GM10266 (cell line): ENCODE measurements around the gene IFT122.

Source experiments
- DNase-seq: peaks from one replicate; pipeline ENCODE4 v3.0.0; 2012; ENCODE audit errors: extremely low spot score
- TF ChIP-seq, protein P1 (sequence below): IDR thresholded peaks from 2 replicates; pipeline ENCODE4 v1.5.1; 2012; ENCODE audit warnings: mild to moderate bottlenecking, low read depth; ENCODE audit not compliant: control insufficient read depth, insufficient read depth; ENCODE audit errors: missing control alignments

IFT122 gene

DNA sequence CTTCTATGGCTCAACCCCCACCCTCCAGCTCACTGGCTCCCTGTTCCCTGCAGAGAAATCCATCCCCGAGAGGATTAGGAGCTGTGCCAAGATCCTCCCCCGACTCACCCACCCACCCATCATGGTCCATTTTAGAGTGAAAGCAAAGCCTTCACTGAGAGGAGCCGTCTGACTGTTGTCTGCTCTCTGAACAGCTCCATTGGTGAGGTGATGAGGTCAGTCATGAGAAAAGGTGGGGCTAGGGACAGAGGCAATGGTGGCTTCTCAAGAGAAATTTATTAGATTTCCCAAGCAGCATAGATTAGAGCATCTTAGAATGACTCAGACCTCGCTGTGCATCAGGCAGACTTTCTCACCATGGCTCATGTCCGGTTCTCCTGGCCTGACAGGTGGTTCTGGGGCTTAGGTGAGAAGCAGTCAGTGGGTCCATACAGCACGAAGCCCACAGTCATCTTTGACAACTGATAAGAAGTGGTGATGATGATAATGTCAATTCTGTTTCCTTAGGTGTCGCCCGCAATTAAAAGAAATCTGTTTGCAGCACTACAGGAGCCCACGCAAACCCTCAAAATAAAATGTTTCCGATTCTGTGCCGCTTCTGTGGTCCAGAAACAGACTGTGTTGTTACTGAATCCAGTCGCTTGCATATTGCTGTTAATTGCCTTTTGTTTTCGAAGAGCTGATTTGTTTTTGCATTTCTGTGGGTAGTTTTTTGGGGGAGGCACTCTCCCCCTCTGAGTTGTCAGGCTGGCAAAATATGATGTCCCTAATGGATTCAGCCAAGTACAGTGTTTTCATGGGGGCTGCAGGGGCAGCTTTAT, 63.7 kb downstream of the IFT122 start:
- TF ChIP-seq, protein P1, sequence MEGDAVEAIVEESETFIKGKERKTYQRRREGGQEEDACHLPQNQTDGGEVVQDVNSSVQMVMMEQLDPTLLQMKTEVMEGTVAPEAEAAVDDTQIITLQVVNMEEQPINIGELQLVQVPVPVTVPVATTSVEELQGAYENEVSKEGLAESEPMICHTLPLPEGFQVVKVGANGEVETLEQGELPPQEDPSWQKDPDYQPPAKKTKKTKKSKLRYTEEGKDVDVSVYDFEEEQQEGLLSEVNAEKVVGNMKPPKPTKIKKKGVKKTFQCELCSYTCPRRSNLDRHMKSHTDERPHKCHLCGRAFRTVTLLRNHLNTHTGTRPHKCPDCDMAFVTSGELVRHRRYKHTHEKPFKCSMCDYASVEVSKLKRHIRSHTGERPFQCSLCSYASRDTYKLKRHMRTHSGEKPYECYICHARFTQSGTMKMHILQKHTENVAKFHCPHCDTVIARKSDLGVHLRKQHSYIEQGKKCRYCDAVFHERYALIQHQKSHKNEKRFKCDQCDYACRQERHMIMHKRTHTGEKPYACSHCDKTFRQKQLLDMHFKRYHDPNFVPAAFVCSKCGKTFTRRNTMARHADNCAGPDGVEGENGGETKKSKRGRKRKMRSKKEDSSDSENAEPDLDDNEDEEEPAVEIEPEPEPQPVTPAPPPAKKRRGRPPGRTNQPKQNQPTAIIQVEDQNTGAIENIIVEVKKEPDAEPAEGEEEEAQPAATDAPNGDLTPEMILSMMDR, result no peak
- DNase-seq, result no peak

DNA sequence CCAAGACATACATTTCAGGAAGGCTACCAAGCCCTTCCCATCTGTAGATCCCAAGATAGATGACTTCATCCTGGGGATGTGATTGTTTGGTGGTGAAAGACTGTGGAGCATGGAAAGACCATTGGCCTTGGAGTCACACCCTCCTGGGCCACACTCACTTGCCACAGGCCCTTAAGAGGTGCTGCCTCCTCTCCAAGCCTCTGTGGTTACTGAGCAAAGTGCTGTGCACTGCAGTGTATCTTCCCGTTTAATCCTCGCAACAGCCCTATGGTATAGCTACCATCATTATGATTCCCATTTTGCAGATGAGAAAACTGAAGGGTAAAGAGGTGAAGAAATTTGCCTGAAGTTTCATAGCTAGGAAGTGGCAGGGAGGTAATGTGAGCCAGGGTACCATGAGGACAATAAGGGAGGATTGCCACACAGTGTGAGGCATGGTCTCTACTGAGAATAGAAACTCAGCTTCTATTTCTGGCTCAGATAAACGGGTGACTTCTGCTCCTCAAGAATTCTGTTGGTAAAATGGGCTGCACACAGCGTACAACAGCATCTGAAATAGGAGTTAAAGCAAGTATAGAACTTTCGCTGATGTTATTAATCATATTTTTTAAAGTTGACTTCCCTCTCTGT, 64.6 kb downstream of the IFT122 start:
- no peak for DNase-seq
- TF ChIP-seq, protein P1, result no peak

DNA sequence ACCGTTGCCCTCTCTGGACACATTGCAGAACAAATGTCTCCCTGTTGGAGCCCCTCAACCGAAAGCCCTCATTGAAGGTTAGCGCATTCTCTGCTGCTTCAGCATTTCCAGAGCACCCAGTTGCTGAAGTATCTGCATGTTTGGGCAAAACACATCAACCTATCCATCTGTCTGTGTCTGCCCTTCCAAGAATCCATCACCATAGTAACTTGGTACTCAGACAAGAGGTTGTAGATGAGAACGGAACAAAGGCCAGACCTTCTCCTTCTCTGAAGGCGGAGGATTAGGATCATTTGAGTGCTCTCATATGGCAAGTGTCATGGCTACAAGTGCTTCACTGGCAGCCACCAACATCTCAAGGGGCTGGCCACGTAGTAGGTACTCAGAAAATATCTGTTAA, 65.3 kb downstream of the IFT122 start:
- no peak for DNase-seq
- TF ChIP-seq, protein P1, result no peak

DNA sequence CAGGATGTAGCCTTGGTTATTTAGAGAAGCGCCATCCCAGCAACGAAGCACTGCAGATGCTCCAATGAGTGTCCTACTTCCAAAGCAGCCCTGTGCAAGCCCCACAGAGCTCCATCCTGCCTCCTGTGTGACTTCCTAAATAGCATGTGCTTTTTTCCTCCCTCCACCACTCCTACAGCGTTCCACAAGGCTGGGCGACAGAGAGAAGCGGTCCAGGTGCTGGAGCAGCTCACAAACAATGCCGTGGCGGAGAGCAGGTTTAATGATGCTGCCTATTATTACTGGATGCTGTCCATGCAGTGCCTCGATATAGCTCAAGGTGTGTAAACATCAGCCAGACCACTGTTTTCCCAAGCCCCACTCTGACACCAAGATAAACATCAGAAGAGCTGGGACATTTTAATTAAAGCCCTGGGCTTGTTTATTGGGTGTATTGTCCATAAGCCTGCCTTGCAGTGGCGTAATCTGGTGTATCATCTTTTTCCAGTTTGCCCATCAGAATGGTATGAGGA, 66.3 kb downstream of the IFT122 start:
- TF ChIP-seq, protein P1, result no peak
- DNase-seq, result no peak

DNA sequence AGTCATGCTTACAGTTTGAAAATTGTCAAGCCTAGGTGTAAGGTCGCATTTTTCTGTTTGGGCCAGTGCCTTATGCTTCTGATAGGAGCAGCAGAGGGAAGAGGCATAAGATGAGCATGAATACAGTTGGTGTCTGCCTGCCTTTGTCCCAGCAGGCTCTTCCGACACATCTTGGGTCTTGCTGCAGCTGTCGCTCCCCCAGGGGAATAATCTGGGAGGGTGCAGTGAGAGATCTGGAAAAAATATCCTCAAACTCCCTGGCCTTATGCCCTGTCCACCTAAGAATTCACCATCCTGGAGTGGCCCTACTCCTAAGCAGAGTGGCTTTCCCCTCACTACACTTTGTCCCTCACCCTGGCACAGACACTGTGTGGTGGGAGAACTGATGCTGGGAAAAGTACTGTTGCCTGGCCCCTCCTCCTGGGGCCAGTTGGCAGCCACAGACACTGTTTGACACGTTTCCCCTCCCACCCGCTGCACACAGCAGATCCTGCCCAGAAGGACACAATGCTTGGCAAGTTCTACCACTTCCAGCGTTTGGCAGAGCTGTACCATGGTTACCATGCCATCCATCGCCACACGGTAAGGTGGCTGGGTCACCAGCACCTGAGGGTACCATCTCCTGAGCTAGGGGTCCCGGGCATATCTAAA, 67.3 kb downstream of the IFT122 start:
- TF ChIP-seq, protein P1, result no peak
- DNase-seq, result no peak

DNA sequence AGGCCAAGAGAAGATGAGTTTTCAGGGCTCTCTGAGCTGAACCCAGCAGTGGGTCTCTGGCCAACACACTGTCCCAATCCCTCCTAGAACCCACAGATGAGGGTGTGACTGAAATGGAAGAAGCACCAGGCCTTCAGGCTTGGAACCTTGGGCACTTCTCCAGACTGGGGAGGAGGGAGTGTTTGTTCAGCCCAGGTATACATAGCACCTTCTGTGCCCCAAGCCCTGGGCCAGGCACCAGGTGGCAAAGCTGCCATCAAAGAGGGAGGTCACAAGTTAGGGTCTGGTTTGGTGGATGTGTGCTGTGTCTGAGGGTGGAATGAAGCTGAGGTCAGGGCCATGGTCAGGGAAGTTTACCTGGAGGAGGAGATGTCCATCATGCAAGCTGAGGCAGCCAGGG, 72.6 kb downstream of the IFT122 start:
- TF ChIP-seq, protein P1, result no peak
- DNase-seq, result no peak
